Motor neuron (in vitro differentiated cells): ENCODE measurements around the gene SNCAIP. TPM values are rescaled to one million over a fixed set of nuclear protein-coding genes. Genes with fewer than 3 reads are reported as not detected.
A peak's percentile ranks its signal among the peaks of the same experiment; 100 is the strongest.
"Not testable (repeated sequence)": the region's sequence is repeated elsewhere in the genome, so short reads cannot be mapped to it uniquely, and the experiment has no call there.

Source experiments
- ATAC-seq, 8 experiments: fragments of 200-7000 bp; cut with Tn5 transposase; replicated peaks in 6 of 8; 2 replicates each; pipeline ENCODE4 v1.8.0; 2021; ENCODE audit warnings: mild to moderate bottlenecking in 8 of 8, moderate library complexity in 8 of 8
- H3K27ac ChIP-seq, 2 donors: fragments of 250-450 bp; sonication (Bioruptor Pico); 2 replicates each; pipeline ENCODE4 v1.9.0; 2021; ENCODE audit warnings: antibody characterized with exemption in 2 of 2, mild to moderate bottlenecking in 2 of 2, moderate library complexity in 1 of 2
- H3K4me1 ChIP-seq, 2 donors: fragments of 250-450 bp; sonication (Bioruptor Pico); replicated peaks in 1 of 2; 2 replicates each; pipeline ENCODE4 v1.6.1; 2021; ENCODE audit warnings: antibody characterized with exemption in 2 of 2, mild to moderate bottlenecking in 2 of 2, moderate library complexity in 1 of 2
- H3K4me3 ChIP-seq, 5 donors: fragments of 250-450 bp; sonication (Bioruptor Pico); 2 replicates each; pipeline ENCODE4 v1.9.0; 2021; ENCODE audit warnings: antibody characterized with exemption in 5 of 5, mild to moderate bottlenecking in 5 of 5, moderate library complexity in 4 of 5
- WGBS, 10 experiments: fragments of 450-650 bp; shearing (Covaris generic); methylation state at CpG; one replicate each; pipeline ENCODE4 v1.0.0; 2022; 5-methylcytosine and 5-hydroxymethylcytosine counted together
- in situ Hi-C, 9 experiments: fragments of 400-800 bp; cut with MboI; loops; one replicate each; pipeline ENCODE4 v1.15.0; 2021; ENCODE audit warnings: low sequenced_read_pairs in 9 of 9, low pct_unique_long_range_greater_than_20kb in 2 of 9; ENCODE audit not compliant: unreplicated experiment in 9 of 9
- total RNA-seq, 8 experiments: library from RNA; unstranded; fragments of 300-600 nt; gene quantifications; 2 replicates each; pipeline versions ENCODE4 v1.2.3 to v1.2.4, GENCODE V29; 2022

SNCAIP gene
- total RNA-seq, 8 experiments from 2014 or later = 1.6 to 42.3 (median 17.8) TPM

DNA sequence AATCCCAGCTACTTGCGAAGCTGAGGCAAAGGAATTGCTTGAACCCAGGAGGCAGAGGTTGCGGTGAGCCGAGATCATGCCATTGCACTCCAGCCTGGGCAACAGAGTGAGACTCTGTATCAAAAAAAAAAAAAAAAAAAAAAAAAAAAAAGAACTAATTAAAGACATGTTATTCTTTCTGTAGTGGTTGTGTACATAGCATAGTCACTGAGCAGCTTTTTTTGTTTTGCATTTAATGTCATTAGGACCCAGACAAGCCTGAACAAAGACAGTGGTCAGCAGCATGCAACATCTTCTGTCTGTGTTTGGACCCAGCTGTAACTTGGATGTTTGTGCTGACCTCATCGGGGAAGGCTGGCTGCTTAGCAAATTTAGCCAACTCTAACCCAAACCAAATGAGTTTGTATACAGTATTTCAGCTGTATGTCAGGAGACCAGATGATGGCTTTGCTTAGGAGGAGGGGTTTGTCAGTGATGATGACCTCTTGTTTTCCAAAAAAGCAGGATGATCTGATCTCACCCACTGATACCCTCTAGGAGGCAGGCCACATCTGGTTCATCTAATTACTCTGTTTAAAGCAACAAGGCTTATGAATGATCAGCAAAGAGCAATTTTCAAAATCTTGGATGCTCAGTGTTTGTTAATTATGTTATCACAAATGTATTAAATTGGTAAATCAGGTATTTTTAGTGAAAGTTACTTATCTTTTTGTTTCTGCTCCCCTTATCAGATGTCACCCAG is 39.5 kb downstream of the SNCAIP start:
- Histone ChIP-seq H3K4me1 (peaks cover 17 to 21% of the 10 kb centered on the region in 2 donors), H3K4me3 (no peak overlapping the region), H3K27ac (no peak overlapping the region)
- 73 to 100% (median 80%) methylated on average over 2 to 4 of the region's 4 CpGs; no CpG with 5 or more reads in 5 of the 10 experiments for WGBS, 10 experiments
- in situ Hi-C loops = no loop called here
- peak in 5 of 8 experiments; percentile 62 to 87 (median 74) for ATAC-seq

- no peak overlapping the region for H3K4me3 ChIP-seq
- H3K27ac ChIP-seq = no peak overlapping the region
- in situ Hi-C loops = no loop called here
- no peak for ATAC-seq
- peaks cover 12 to 13% of the 10 kb centered on the region in 2 donors for H3K4me1 ChIP-seq
Measured at GRCh38 chr5:122352331-122352730, 40.3 kb downstream of the SNCAIP start.

DNA sequence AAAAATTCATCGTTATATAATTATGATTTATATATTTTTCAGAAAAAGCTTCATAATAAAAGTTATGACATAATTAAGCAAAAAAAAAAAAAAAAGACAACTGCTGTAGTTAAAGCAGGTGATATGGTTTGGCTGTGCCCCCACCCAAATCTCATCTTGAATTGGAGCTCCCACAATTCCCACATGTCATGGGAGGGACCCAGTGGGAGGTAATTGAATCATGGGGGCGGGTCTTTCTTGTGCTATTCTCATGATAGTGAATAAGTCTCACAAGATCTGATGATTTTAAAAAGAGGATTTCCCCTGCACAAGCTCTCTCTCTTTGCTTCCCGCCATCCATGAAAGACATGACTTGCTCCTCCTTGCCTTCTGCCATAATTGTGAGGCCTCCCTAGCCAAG is 41.3 kb downstream of the SNCAIP start:
- in situ Hi-C loops, H3K27ac ChIP-seq, H3K4me3 ChIP-seq, ATAC-seq: not testable (repeated sequence)
- H3K4me1 ChIP-seq = peaks cover 9 to 12% of the 10 kb centered on the region in 2 donors
- WGBS, 10 experiments = 40 to 100% (median 89%) methylated on average over 1 to 3 of the region's 3 CpGs; no CpG with 5 or more reads in 1 of the 10 experiments

DNA sequence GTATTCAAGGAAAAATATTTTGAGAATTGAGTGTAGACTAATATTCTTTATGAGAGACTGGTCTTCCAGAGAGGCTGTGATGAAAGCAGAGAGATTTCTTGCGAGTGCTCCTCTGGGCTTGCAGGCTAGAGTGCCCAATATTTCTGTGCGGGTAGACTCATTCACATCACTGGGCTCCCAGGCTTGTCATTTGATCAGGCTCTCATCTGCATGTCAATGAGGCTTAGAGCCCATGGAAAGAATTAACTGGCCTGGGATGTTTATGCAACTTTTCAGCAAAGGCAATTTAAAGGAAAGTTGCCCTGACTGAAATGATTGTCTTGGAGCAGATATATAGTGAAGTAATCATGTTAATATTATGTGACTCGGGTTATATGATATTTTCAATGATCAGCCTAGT is 42.3 kb downstream of the SNCAIP start:
- WGBS, 10 experiments = 12 to 86% (median 33%) methylated on average over 1 to 3 of the region's 3 CpGs; no CpG with 5 or more reads in 1 of the 10 experiments
- Histone ChIP-seq H3K4me3 (no peak overlapping the region), H3K27ac (no peak overlapping the region), H3K4me1 (peaks cover 13 to 16% of the 10 kb centered on the region in 2 donors)
- in situ Hi-C loops = no loop called here
- peak in 7 of 8 experiments; percentile 36 to 90 (median 84) for ATAC-seq

DNA sequence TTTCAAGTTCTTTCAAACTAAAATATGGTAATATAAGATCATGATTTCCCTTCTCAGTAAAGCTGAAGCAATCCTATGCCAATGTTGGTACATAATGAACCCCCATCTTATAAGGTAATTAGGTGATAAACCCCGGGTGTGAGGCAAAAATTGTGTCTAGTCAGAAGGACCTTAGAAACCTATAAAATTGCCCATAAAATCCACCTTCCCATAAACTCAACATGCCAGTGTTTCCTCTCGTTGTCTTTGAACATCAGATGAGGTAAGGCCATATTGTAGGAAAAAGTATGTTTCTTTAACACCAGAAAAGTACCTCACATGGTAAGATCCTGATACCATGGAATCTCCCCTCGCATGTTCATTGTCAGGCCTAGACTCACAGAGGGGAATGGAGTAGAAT is 43.3 kb downstream of the SNCAIP start:
- Histone ChIP-seq H3K4me3 (no peak overlapping the region), H3K4me1 (peaks cover 13 to 16% of the 10 kb centered on the region in 2 donors), H3K27ac (no peak overlapping the region)
- WGBS, 10 experiments = 38 to 87% (median 60%) methylated on average over 1 to 3 of the region's 3 CpGs; no CpG with 5 or more reads in 2 of the 10 experiments
- ATAC-seq = no peak
- in situ Hi-C loops = no loop called here

DNA sequence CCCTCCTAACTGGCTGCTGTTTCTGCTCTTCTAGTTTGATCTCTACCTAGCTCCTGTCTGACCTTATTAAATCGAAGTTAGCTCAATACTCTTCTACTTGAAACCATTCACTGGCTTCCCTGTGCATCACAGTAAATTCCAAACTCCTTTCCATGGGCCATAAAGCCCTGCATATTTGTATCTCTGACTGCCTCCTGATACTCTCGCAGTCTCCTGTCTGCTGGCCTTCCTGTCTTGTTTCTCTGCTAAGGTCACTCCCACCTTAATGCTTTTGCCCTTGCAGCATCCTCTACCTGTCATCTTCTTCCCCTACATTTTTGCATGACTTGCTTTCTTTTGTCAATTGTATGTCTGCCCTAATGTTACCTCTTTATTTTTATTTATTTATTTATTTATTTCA is 44.8 kb downstream of the SNCAIP start:
- H3K4me1 ChIP-seq = peaks cover 13 to 16% of the 10 kb centered on the region in 2 donors
- no peak overlapping the region for H3K27ac ChIP-seq
- ATAC-seq = no peak
- WGBS, 10 experiments = 47 to 100% (median 85%) methylated on average over 1 to 2 of the region's 2 CpGs; no CpG with 5 or more reads in 2 of the 10 experiments
- no peak overlapping the region for H3K4me3 ChIP-seq
- in situ Hi-C loops = no loop called here

GRCh38 chr5:122358372-122358979 is 46.4 kb downstream of the SNCAIP start:
- Histone ChIP-seq H3K4me3 (no peak overlapping the region), H3K27ac (no peak overlapping the region), H3K4me1 (peaks cover 13 to 16% of the 10 kb centered on the region in 2 donors)
- WGBS, 10 experiments = 33 to 80% (median 69%) methylated on average over 2 to 4 of the region's 4 CpGs; no CpG with 5 or more reads in 2 of the 10 experiments
- in situ Hi-C loops = no loop called here
- ATAC-seq = peak in 1 of 8 experiments; percentile 58

- Histone ChIP-seq H3K4me3 (no peak overlapping the region), H3K4me1 (peaks cover 5% of the 10 kb centered on the region in 2 donors), H3K27ac (no peak overlapping the region)
- in situ Hi-C loops = no loop called here
- 67 to 100% (median 94%) methylated on average over 1 to 4 of the region's 4 CpGs for WGBS, 10 experiments
- no peak for ATAC-seq
Measured at GRCh38 chr5:122362361-122362760, 50.3 kb downstream of the SNCAIP start.

GRCh38 chr5:122363623-122364022 is 51.6 kb downstream of the SNCAIP start:
- no peak for ATAC-seq
- no peak overlapping the region for H3K4me3 ChIP-seq
- no peak overlapping the region for H3K27ac ChIP-seq
- in situ Hi-C loops = no loop called here
- WGBS, 10 experiments = 14 to 100% (median 68%) methylated on average over 1 of the region's 1 CpG; no CpG with 5 or more reads in 4 of the 10 experiments
- H3K4me1 ChIP-seq = peaks cover 3 to 6% of the 10 kb centered on the region in 2 donors

DNA sequence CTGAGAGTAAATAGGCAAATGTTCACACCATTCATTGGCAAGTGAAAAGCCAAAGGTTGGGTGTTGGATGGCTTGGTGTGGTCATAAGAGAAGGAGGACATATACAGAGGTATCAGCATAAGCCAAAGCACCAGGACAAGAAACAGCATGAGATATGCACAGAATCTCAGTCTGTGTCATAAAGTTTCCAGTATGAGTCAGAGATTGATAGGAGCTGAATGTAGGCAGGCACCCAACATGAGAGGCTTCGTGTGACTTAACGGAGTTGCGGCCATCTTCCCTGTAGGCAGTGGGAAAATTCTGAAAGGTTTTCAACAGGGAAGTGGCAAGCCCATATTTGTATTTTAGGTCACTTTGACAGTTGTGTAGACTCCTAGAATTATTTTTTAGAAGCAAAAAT is 54.5 kb downstream of the SNCAIP start:
- Histone ChIP-seq H3K4me3 (no peak overlapping the region), H3K27ac (no peak overlapping the region), H3K4me1 (peaks cover 7 to 13% of the 10 kb centered on the region in 2 donors)
- in situ Hi-C loops = no loop called here
- 80 to 100% (median 100%) methylated on average over 2 to 3 of the region's 3 CpGs; no CpG with 5 or more reads in 2 of the 10 experiments for WGBS, 10 experiments
- ATAC-seq = peak in 1 of 8 experiments; percentile 29

- no peak for ATAC-seq
- 53 to 100% (median 96%) methylated on average over 2 to 3 of the region's 3 CpGs; no CpG with 5 or more reads in 3 of the 10 experiments for WGBS, 10 experiments
- in situ Hi-C loops = no loop called here
Measured at GRCh38 chr5:122367456-122367855, 55.4 kb downstream of the SNCAIP start.

DNA sequence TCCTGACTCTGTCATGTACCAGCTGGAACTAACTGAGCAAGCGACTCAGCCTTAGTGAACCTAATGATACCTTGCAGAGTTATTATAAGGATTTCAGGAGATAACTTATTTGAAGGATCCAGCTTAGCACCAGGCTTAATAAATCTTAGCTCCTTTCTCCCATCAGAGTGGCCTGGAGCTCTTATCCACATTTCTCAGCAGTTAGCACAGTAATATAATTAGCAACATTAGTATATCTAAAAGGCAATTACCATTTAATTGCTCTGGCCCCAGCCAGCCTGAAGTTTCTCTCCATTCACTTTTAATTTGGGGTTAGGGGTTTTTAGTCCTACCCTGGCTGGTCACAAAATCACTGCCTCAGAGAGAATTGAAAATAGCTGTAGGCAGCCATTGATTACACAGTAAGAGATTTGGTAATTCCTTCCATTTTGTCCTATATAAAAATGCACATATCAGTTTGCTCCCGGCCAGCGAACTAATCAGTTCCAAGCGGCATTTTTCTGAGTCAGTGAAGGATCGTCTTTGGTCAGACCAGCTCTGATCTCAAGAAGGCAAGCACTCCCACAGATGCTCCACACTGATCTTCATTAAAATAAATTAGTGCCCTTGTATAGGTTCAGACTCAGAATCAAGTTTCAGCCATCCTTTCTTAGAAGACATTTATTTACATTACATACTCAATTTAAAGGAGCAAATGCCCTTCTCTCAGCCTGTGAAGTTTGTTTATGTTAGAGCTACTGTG is 56.6 kb downstream of the SNCAIP start:
- no peak overlapping the region for H3K27ac ChIP-seq
- peak in 6 of 8 experiments; percentile 29 to 80 (median 42) for ATAC-seq
- peaks cover 7 to 13% of the 10 kb centered on the region in 2 donors for H3K4me1 ChIP-seq
- no peak overlapping the region for H3K4me3 ChIP-seq
- WGBS, 10 experiments = 0 to 75% (median 49%) methylated on average over 1 to 5 of the region's 5 CpGs; no CpG with 5 or more reads in 1 of the 10 experiments
- in situ Hi-C loops = no loop called here

More at GRCh38 chr5:122367456-122367855, 55.4 kb downstream of the SNCAIP start:
- Histone ChIP-seq H3K27ac (no peak overlapping the region), H3K4me3 (no peak overlapping the region), H3K4me1 (peaks cover 7 to 13% of the 10 kb centered on the region in 2 donors)
